HL-60/S4 treated with phorbol 12-myristate 13-acetate at 8.2 ng/mL for 4 days and 3 days (cell line): ENCODE measurements around the gene RFPL4A.
"Not testable (repeated sequence)": the region's sequence is repeated elsewhere in the genome, so short reads cannot be mapped to it uniquely, and the experiment has no call there.

Experiments
- in situ Hi-C: fragments of 300-500 bp; cut with MboI; formaldehyde crosslinking; loops from 2 replicates; pipeline ENCODE4 v1.15.0; 2022; ENCODE audit warnings: low sequenced_read_pairs

The RFPL4A gene

GRCh38 chr19:55758797-55759196 lies at the start of gene RFPL4A:
Gene RFPL4A, plus strand, starts transcription at chr19:55759097. Its CDS starts 2,704 bp downstream, at chr19:55761801.
- in situ Hi-C loops, result not testable (repeated sequence)

- in situ Hi-C loops, result no loop called here
Measured at GRCh38 chr19:55711719-55712118, 47.2 kb upstream of the RFPL4A start.

GRCh38 chr19:55712804-55713631 lies 45.9 kb upstream of the RFPL4A start:
- in situ Hi-C loops, result no loop called here

GRCh38 chr19:55716531-55716930 lies 42.4 kb upstream of the RFPL4A start:
- in situ Hi-C loops, result no loop called here

- in situ Hi-C loops, result no loop called here
Measured at GRCh38 chr19:55717251-55717650, 41.6 kb upstream of the RFPL4A start.

- in situ Hi-C loops, result not testable (repeated sequence)
Measured at GRCh38 chr19:55717879-55718711, 40.8 kb upstream of the RFPL4A start.

- in situ Hi-C loops, result no loop called here
Measured at GRCh38 chr19:55720214-55720746, 38.6 kb upstream of the RFPL4A start.

GRCh38 chr19:55720801-55721200 lies 38.1 kb upstream of the RFPL4A start:
- in situ Hi-C loops, result no loop called here

GRCh38 chr19:55723491-55723890 lies 35.4 kb upstream of the RFPL4A start:
- in situ Hi-C loops, result no loop called here

GRCh38 chr19:55730378-55730777 lies 28.5 kb upstream of the RFPL4A start:
- in situ Hi-C loops, result not testable (repeated sequence)

GRCh38 chr19:55738302-55738701 lies 20.6 kb upstream of the RFPL4A start, which contains the start of gene NLRP9:
Gene NLRP9, minus strand, starts transcription at chr19:55738402. Its CDS starts 28 bp downstream, at chr19:55738374.
- in situ Hi-C loops, result no loop called here

GRCh38 chr19:55750715-55751114 lies 8.2 kb upstream of the RFPL4A start:
- in situ Hi-C loops, result no loop called here

- in situ Hi-C loops, result no loop called here
Measured at GRCh38 chr19:55753401-55753800, 5.5 kb upstream of the RFPL4A start.

GRCh38 chr19:55756808-55757207 lies 2.1 kb upstream of the RFPL4A start:
- in situ Hi-C loops, result not testable (repeated sequence)

GRCh38 chr19:55766466-55766865 lies 7.6 kb downstream of the RFPL4A start:
- in situ Hi-C loops, result no loop called here

GRCh38 chr19:55768818-55769217 lies 9.9 kb downstream of the RFPL4A start, which contains the start of gene RFPL4AL1:
Gene RFPL4AL1, plus strand, starts transcription at chr19:55769118. Its CDS starts 2,687 bp downstream, at chr19:55771805.
- in situ Hi-C loops, result not testable (repeated sequence)

- in situ Hi-C loops, result not testable (repeated sequence)
Measured at GRCh38 chr19:55769632-55770031, 10.7 kb downstream of the RFPL4A start.

GRCh38 chr19:55777528-55777927 lies 18.6 kb downstream of the RFPL4A start:
- in situ Hi-C loops, result no loop called here

- in situ Hi-C loops, result no loop called here
Measured at GRCh38 chr19:55778331-55778730, 19.4 kb downstream of the RFPL4A start.

- in situ Hi-C loops, result no loop called here
Measured at GRCh38 chr19:55781112-55781511, 22.2 kb downstream of the RFPL4A start.

- in situ Hi-C loops, result no loop called here
Measured at GRCh38 chr19:55795021-55795420, 36.1 kb downstream of the RFPL4A start.
